Measurements from ENCODE around the gene ANKRD33B. TPM values are rescaled to one million over a fixed set of nuclear protein-coding genes. Genes with fewer than 3 reads are reported as not detected.

The ANKRD33B gene
- total and polyA plus RNA-seq, 7 donors = 1.4 to 32.7 (median 7.8) TPM

GRCh38 chr5:10686890-10687289 lies 123.0 kb downstream of the ANKRD33B start:
- Histone ChIP-seq H3K27me3 (ENCODE audit: insufficient read depth in 3 of 3, low read length in 2 of 3) (no peaks in the 10 kb centered on the region), H3K9me3 (no peaks in the 10 kb centered on the region), H3K4me1 (no peaks in the 10 kb centered on the region), H3K36me3 (ENCODE audit: insufficient read depth in 1 of 2, low read depth in 1 of 2) (no peaks in the 10 kb centered on the region), H3K4me3 (no peak overlapping the region), H3K27ac (no peak overlapping the region)
- no peak for TF ChIP-seq CTCF (IDR thresholded peaks at IDR 0.05)
- ATAC-seq (no peak), DNase-seq (no peak)
- WGBS, 3 donors = 97% methylated on average over 2 of the region's 2 CpGs
- intact Hi-C loops (cut with DNase I) = no loop called here

- no peak overlapping the region for H3K4me3 ChIP-seq
- peaks cover 0 to 2% (median 0%) of the 10 kb centered on the region in 3 donors for H3K27me3 ChIP-seq (ENCODE audit: insufficient read depth in 3 of 3, low read length in 2 of 3)
- H3K36me3 ChIP-seq (ENCODE audit: insufficient read depth in 1 of 2, low read depth in 1 of 2) = no peaks in the 10 kb centered on the region
- intact Hi-C loops (cut with DNase I) = no loop called here
- DNase-seq (no peak), ATAC-seq (no peak)
- no peaks in the 10 kb centered on the region for H3K9me3 ChIP-seq
- no peaks in the 10 kb centered on the region for H3K4me1 ChIP-seq
- no peak for TF ChIP-seq CTCF (IDR thresholded peaks at IDR 0.05)
- H3K27ac ChIP-seq = no peak overlapping the region
- WGBS, 3 donors = 97 to 99% (median 98%) methylated on average over 13 of the region's 13 CpGs
Measured at GRCh38 chr5:10688651-10689171, 124.8 kb downstream of the ANKRD33B start.

GRCh38 chr5:10689391-10690081 lies 125.7 kb downstream of the ANKRD33B start:
- ATAC-seq (peak in 1 of 4 donors; percentile 21), DNase-seq (no peak)
- H3K9me3 ChIP-seq = no peaks in the 10 kb centered on the region
- no peak overlapping the region for H3K4me3 ChIP-seq
- WGBS, 3 donors = 82 to 90% (median 89%) methylated on average over 11 of the region's 11 CpGs
- no peaks in the 10 kb centered on the region for H3K4me1 ChIP-seq
- H3K27ac ChIP-seq = no peak overlapping the region
- H3K36me3 ChIP-seq (ENCODE audit: insufficient read depth in 1 of 2, low read depth in 1 of 2) = no peaks in the 10 kb centered on the region
- intact Hi-C loops (cut with DNase I) = loop anchor here in 1 of 2 donors (5.0 to 10.0 kb wide), 2 partner anchors 495 to 1333 kb away; no protein-coding TSS in a partner anchor
- TF ChIP-seq CTCF (IDR thresholded peaks at IDR 0.05) = peak; percentile 16
- peaks cover 0 to 2% (median 0%) of the 10 kb centered on the region in 3 donors for H3K27me3 ChIP-seq (ENCODE audit: insufficient read depth in 3 of 3, low read length in 2 of 3)

GRCh38 chr5:10690460-10691440 lies 126.9 kb downstream of the ANKRD33B start:
- H3K36me3 ChIP-seq (ENCODE audit: insufficient read depth in 1 of 2, low read depth in 1 of 2) = no peaks in the 10 kb centered on the region
- intact Hi-C loops (cut with DNase I) = loop anchor here in 1 of 2 donors (5.0 to 10.0 kb wide), 2 partner anchors 494 to 1332 kb away; no protein-coding TSS in a partner anchor
- no peak overlapping the region for H3K27ac ChIP-seq
- H3K27me3 ChIP-seq (ENCODE audit: insufficient read depth in 3 of 3, low read length in 2 of 3) = peaks cover 0 to 2% (median 0%) of the 10 kb centered on the region in 3 donors
- WGBS, 3 donors = 93 to 94% (median 93%) methylated on average over 14 of the region's 14 CpGs
- ATAC-seq (no peak), DNase-seq (no peak)
- H3K4me1 ChIP-seq = no peaks in the 10 kb centered on the region
- no peak for TF ChIP-seq CTCF (IDR thresholded peaks at IDR 0.05)
- H3K4me3 ChIP-seq = no peak overlapping the region
- no peaks in the 10 kb centered on the region for H3K9me3 ChIP-seq

All from psoas muscle (tissue), 8 donors.